ENCODE data around the gene CHRNA5. TPM values are rescaled to one million over a fixed set of nuclear protein-coding genes. Genes with fewer than 3 reads are reported as not detected.
A peak's percentile ranks its signal among the peaks of the same experiment; 100 is the strongest.
"Not testable (repeated sequence)": the region's sequence is repeated elsewhere in the genome, so short reads cannot be mapped to it uniquely, and the experiment has no call there.

CHRNA5 gene
- total RNA-seq = 1 to 10 TPM in 3 of 4 donors, under 1 TPM in 1; 0.63 to 3.1 (median 1.8) TPM

- ATAC-seq (ENCODE audit: low FRiP score) = peak; percentile 99
- peak; percentile 87 for DNase-seq (ENCODE audit: low spot score)
- TF ChIP-seq CTCF (IDR thresholded peaks at IDR 0.05) = no peak
These were observed at the start of gene CHRNA5 for GRCh38 chr15:78565097-78565950. CHRNA5 (plus strand) TSS chr15:78565520; CDS start chr15:78565720, 200 bp downstream.

GRCh38 chr15:78520035-78520434 is 45.3 kb upstream of the CHRNA5 start:
- not testable (repeated sequence) for ATAC-seq (ENCODE audit: low FRiP score); DNase-seq (ENCODE audit: low spot score)

- no peak for DNase-seq (ENCODE audit: low spot score)
- no peak for ATAC-seq (ENCODE audit: low FRiP score)
- no peak for TF ChIP-seq CTCF (IDR thresholded peaks at IDR 0.05)
These were observed 41.1 kb upstream of the CHRNA5 start for GRCh38 chr15:78524230-78524629.

GRCh38 chr15:78527325-78527724 is 38.0 kb upstream of the CHRNA5 start:
- DNase-seq (ENCODE audit: low spot score) = no peak
- no peak for ATAC-seq (ENCODE audit: low FRiP score)
- TF ChIP-seq CTCF (IDR thresholded peaks at IDR 0.05) = no peak

- DNase-seq (ENCODE audit: low spot score) (no peak), ATAC-seq (ENCODE audit: low FRiP score) (no peak)
- TF ChIP-seq CTCF (IDR thresholded peaks at IDR 0.05) = no peak
These were observed 32.0 kb upstream of the CHRNA5 start for GRCh38 chr15:78533331-78533730.

- ATAC-seq (ENCODE audit: low FRiP score) = no peak
- TF ChIP-seq CTCF (IDR thresholded peaks at IDR 0.05) = no peak
- DNase-seq (ENCODE audit: low spot score) = no peak
These were observed 29.2 kb upstream of the CHRNA5 start for GRCh38 chr15:78536134-78536533.

GRCh38 chr15:78537266-78537905 is 27.9 kb upstream of the CHRNA5 start:
- ATAC-seq (ENCODE audit: low FRiP score) = no peak
- no peak for DNase-seq (ENCODE audit: low spot score)
- no peak for TF ChIP-seq CTCF (IDR thresholded peaks at IDR 0.05)
